ENCODE data around the gene KRT1.

The KRT1 gene

GRCh38 chr12:52683575-52684300 is 3.5 kb upstream of the KRT1 start:
- FAIRE-seq (no peak), DNase-seq (ENCODE audit: insufficient read length, low spot score) (no peak)
- TF ChIP-seq CTCF (IDR thresholded peaks at IDR 0.05; ENCODE audit: insufficient read depth, missing control alignments), result no peak

- DNase-seq (ENCODE audit: insufficient read length, low spot score) (no peak), FAIRE-seq (no peak)
- no peak for TF ChIP-seq CTCF (IDR thresholded peaks at IDR 0.05; ENCODE audit: insufficient read depth, missing control alignments)
Measured at GRCh38 chr12:52682938-52683574, 2.8 kb upstream of the KRT1 start.

DNA sequence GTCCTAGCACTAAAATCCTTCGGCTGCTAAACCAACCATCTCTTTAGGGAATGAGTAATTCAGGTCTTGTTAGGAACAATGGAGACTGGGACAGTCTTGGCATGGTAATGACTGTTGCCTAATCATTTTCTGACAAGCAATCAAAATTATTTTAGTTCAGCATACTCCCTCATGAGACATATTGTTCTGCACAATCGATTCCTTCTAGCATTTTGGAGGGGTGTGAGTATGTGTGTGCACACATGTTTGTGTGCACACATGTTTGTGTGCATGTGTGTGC is 2.1 kb upstream of the KRT1 start:
- no peak for TF ChIP-seq CTCF (IDR thresholded peaks at IDR 0.05; ENCODE audit: insufficient read depth, missing control alignments)
- DNase-seq (ENCODE audit: insufficient read length, low spot score) (no peak), FAIRE-seq (no peak)

DNA sequence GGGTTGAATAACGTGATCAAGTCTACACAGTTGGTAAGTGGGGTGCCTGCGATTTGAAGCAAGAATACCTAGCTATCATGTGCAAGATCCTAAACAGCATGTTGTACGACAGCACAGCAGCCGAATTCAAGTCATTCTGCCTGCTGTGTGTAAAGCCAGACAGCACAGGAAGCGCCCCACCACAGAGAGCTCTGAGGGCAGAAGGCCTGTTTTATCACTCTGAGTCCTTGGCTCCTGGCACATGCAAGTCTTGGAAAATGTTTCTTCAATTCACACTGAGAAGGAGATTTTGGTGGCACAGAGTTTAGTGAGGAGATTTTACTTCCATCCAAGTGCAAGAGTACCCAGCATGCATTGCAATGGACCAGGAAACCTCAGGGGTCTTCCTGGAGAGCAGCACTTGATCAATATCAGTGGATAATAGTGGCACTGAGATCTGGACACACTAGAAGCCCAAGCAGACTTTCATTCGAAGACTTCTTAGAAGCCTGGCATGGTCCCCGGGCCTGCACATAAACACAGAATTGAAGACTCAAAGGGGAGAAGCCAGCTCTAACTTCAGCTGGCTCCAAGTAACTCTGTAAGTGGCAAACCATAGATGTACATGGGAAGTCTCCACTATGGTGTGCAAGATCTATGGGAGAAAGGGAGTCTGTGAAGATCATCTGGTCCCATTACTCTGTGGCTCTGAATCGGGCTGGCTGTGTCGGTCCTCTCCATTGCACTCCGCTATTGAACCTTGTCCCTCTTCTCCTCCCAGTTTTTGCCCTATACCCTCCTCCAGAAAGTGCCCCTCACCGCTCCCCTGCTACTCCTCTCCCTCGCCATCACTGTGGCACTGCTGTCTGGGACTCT is 1.5 kb upstream of the KRT1 start:
- FAIRE-seq (no peak), DNase-seq (ENCODE audit: insufficient read length, low spot score) (no peak)
- TF ChIP-seq CTCF (IDR thresholded peaks at IDR 0.05; ENCODE audit: insufficient read depth, missing control alignments), result no peak

- FAIRE-seq (no peak), DNase-seq (ENCODE audit: insufficient read length, low spot score) (no peak)
- no peak for TF ChIP-seq CTCF (IDR thresholded peaks at IDR 0.05; ENCODE audit: insufficient read depth, missing control alignments)
Measured at GRCh38 chr12:52679875-52680274, 332 bp downstream of the KRT1 start.

GRCh38 chr12:52677671-52678070 is 2.5 kb downstream of the KRT1 start:
- FAIRE-seq, result no peak
- no peak for DNase-seq (ENCODE audit: insufficient read length, low spot score)
- TF ChIP-seq CTCF (IDR thresholded peaks at IDR 0.05; ENCODE audit: insufficient read depth, missing control alignments), result no peak

Data from D721Med (cell line).